NCI-H146 treated with DMSO at 0.1 percent for 48 hours (cell line): Measurements from ENCODE around the gene PANX2.
A peak's percentile ranks its signal among the peaks of the same experiment; 100 is the strongest.

ENCODE experiments used
- DNase-seq: peaks from one replicate; lab custom pipeline; 2025; ENCODE audit not compliant: unreplicated experiment; lab: John Stamatoyannopoulos, UW

Gene PANX2

DNA sequence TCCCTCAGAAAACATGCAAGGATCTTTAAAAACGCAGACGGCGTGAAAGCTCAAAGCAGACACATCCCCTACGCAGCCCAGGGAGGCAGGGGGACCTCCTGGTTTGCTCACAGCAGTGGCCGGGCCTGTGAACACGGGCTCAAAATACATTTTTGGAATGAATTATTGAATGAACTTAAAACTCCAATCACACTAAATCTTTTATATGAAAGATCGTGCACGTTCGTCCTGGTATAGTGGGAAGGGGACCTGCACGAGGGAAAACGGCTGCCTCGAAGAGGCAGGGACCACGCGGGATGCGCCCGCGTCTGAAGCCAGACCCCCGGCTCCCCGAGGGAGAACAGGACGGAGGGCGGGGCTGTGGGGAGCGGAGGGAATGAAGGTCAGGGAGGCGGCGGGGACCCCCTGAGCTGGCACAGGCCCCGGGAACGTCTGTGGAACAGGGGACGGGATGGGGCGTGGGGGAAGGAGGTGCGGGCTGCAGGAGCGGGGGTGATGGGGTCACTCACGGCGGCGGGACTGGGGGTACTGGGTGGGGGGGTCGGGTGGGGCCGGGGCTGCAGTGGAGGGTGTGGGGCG lies 1.3 kb upstream of the PANX2 start:
- DNase-seq, result no peak

DNA sequence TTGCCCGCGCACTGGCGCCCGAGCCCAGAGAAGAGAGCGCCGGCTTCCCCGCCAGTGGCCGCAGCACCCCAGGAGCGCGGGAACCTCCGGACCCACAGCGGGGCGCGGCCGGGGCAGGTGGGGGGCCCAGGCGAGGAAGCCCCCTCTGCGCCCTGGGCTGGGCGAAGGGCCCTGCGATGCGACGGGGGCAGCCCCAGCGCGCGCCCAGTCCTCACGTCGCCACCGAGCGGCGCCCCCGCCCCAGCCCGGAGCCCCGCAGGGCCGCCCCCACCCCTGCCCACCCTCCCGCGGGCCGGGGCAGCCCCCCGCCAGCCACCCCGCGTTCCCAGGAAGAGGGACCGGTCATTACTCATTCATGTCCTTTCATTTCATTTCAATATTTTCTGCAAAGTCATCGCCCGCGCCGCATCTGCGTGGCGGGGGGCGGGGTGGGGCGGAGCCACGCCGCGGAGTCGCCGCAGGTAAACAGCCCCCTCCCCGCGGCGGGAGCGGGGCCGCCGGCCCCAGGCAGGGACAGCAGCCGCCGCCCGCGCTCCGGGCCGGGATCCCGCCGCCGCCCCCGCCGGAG lies 673 bp upstream of the PANX2 start:
- peak; percentile 8 for DNase-seq

- no peak for DNase-seq
Observed at GRCh38 chr22:50171319-50171964, 911 bp downstream of the PANX2 start.

DNA sequence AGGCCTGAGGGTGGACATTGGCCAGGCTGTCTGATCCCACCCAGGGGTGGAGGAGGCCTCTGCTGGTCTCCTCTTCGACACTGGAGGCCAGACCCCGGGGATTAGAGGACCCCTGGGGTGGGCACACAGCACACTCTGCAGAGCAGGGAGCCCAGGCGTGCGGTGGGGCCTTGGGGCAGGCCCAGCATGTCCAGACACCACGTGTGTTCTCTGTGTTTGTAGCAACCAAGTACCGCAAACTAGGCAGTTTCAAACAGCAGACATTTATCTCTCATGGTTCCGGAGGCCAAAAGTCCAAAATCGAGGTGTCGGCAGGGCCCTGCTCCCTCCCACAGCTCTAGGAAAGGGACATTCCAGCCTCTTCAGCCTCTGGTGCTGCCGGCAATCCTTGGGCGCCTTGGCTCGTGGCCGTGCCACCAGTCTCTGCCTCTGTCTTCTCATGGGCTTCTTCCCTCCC lies 1.5 kb downstream of the PANX2 start:
- DNase-seq, result no peak

DNA sequence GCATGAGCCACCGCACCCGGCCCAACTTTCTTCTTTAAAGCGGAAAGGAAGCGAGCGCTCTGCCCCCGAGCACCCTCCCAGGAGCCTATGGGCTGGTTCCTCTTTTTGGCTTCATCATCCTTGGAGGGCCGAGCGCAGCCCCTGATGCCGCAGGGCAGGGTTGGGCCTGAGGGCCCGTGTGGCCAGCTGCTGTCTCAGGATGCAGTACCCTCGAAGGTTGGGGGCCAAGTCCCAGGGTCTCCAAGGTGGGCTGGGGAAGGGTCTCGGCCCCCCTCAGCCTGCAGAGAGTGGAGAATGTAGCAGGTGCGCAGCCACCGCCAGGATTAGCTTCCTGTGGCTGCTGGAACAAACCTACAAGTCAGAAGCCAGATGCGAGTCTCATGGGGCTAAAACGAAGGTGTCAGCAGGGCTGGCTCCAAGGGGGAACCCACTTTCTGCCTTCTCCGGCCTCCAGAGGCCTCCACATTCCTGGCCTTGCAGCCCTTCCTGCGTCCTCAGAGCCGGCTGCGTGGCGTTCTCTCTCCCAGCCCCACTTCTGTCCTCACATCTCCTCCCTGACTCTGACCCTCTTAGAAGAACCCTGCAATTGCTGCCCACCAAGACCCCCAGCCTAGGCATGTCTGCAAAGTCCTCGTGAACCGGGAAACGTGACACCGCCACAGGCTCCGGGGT lies 2.9 kb downstream of the PANX2 start:
- no peak for DNase-seq

DNA sequence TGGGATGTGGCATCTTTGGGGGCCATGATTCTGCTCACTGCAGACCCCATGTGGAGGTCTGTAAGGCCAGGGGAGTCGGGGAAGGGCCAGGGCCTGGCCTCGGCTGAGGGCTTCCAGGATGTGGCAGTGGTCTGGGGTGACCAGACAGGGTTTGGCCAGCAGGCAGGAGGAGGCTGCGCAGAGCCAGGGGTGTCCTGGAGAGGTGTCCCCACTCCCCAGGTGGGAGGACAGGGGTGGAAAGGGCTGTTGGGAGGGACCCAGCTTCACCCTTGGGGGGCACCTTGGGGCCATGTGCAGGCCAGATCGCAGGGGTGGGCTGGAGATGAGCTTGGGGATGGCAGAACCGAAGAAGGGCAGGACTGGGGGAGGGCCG lies 3.4 kb downstream of the PANX2 start:
- no peak for DNase-seq

DNA sequence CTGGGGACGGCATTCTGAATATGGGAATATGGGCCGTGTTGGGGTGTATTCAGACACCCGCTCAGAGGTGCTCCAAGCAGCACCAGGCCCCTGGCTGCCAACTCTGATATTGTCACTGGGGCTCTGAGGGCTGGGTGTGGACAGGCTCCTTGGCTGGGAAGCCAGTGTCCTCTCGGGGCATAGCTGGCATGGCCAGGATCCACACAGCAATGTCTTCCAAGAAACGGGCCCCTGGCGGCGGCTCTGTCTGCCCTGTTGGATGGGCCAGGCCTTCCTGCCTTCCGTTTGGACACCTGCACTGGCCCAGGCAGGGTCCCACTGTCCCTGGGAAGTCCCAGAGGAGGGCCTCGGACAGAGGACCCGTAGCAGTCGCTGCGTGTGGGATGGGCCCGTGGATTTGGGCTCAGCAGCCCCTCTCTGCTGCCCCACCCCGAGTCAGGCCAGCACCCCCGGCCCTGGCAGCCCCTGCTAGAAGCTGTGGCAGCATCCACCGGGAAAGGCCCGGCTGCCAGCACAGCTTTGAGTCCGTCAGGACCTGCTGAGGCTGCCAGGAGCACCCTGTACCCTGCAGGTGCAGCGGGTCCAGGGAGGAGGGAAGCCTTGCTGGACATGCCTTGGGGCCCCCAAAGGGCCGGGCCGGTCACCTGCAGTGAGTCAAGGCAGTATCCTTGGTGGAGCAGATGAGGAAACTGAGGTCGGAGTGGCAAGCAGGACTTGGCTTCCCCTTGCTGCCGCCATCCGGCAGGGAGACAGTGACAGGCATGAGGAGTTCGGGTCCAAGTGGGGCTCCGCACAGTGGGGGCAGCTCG lies 4.1 kb downstream of the PANX2 start:
- no peak for DNase-seq

DNA sequence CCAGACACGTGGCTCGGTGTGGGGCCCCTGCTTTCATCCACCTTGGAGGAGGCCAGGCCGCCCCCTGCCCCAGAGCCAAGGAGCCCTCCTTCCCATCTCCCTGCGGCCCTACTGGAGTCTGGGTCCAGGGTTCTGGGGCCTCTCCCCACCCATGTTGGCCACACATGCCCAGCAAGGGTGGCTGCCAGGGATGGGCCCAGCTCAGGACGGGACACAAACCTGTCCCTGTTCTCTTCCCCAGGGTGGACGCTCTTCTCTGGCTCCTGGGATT lies 4.6 kb downstream of the PANX2 start:
- no peak for DNase-seq

DNA sequence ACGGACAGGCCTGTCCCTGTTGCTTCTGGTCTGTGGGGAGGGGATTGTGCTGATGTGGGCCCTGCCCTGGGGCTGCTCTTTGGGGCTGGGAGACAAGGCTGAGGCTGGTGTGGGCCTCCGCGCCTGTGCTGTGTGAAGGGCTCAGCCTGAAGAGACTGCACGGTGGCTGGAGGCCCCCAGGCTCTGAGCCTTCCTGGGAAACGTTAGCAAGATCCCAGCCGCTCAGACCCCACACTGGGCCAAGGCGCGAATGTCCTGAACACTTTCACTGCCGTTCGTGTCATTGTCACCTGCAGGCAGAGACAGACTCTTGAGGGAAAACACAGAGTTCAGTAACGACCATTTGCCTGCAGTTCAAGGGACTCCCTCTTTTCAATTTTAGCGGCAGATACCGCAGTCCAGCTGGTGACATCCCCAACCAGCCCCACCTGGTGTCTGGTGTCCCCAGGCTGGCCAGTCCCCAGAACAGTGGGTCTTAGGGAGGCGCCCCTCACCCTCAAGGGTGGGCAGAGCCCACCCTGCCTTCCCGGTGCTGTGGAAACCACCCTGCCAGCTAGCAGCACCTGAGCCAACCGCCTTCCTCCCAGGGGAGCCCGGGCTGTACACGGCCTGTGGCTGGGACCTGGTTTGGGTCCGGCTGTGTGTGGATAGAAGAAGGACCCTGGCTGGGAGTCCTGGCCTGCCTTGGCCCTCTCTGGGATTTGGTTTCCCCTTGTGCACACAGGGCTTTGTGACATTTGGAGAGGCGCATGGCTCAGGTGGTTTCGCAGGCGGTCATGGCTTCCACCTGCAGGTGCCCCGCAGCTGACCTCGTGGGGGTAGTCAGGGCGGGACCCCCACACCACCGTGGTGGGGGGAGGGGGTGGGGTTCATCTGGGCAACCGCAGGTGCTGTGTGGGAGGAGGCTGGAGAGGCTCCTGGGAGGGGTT lies 5.7 kb downstream of the PANX2 start:
- DNase-seq, result no peak

- DNase-seq, result no peak
Observed at GRCh38 chr22:50176850-50177536, 6.5 kb downstream of the PANX2 start.

- no peak for DNase-seq
Observed at GRCh38 chr22:50177537-50178470, 7.3 kb downstream of the PANX2 start.

- DNase-seq, result no peak
Observed at GRCh38 chr22:50178471-50178864, 7.9 kb downstream of the PANX2 start.

DNA sequence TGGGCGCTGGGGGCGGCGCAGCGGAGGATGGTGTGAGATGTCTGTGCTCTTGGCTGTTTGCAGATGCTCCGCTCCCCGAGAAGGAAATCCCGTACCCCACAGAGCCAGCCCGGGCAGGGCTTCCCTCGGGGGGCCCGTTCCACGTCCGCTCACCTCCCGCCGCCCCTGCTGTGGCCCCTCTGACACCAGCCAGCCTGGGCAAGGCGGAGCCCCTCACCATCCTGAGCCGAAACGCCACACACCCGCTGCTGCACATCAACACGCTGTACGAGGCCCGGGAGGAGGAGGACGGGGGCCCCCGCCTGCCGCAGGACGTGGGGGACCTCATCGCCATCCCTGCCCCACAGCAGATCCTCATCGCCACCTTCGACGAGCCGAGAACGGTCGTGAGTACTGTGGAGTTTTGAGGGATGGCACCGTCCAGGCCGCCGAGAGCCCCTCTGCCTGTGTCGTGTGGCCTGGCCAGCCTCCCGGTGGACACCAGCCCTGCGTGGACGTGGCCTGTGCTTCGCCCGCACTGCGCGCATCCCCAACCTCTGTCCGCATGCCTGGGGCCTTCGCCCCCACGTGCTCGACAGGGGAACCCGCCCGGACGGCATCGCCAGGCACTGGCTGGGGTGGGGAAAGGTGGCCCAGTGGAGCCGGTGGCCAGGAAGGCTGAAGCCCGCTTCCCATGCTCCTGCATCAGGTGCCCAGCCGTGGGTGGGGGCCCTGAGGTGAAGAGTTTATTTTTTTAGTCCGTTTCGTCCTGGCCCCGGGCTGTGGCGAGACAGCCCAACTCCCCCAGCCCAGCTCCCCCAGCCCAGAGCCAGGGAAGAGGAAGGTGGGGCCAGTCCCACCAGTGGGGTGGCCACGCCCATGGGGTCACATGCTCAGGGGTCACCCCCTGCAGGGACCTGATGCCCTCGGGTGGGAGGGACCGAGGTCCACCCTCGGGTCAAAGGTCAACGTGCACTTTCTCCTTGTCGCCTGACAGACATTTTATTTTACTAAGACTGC lies 8.6 kb downstream of the PANX2 start:
- no peak for DNase-seq

- no peak for DNase-seq
Observed at GRCh38 chr22:50179937-50180726, 9.6 kb downstream of the PANX2 start.

GRCh38 chr22:50180727-50181521 lies 10.4 kb downstream of the PANX2 start:
- no peak for DNase-seq
